ENCODE measurements around the gene MRFAP1L1. TPM values are rescaled to one million over a fixed set of nuclear protein-coding genes. Genes with fewer than 3 reads are reported as not detected.
"Not testable (repeated sequence)": the region's sequence is repeated elsewhere in the genome, so short reads cannot be mapped to it uniquely, and the experiment has no call there.

MRFAP1L1 gene
- 48.8 TPM for total RNA-seq
- long read RNA-seq, transcript MRFAP1L1-202 (1 exons, 2,127 nt) = minor isoform, 18 of 107 reads
- long read RNA-seq, transcript MRFAP1L1-201 (2 exons, 1,593 nt) = major isoform, 84 of 107 reads
- long read RNA-seq, partial matches to known transcripts = 0 of 107 reads
- long read RNA-seq, other reads (novel, unspliced or antisense) = 5 of 107 reads

DNA sequence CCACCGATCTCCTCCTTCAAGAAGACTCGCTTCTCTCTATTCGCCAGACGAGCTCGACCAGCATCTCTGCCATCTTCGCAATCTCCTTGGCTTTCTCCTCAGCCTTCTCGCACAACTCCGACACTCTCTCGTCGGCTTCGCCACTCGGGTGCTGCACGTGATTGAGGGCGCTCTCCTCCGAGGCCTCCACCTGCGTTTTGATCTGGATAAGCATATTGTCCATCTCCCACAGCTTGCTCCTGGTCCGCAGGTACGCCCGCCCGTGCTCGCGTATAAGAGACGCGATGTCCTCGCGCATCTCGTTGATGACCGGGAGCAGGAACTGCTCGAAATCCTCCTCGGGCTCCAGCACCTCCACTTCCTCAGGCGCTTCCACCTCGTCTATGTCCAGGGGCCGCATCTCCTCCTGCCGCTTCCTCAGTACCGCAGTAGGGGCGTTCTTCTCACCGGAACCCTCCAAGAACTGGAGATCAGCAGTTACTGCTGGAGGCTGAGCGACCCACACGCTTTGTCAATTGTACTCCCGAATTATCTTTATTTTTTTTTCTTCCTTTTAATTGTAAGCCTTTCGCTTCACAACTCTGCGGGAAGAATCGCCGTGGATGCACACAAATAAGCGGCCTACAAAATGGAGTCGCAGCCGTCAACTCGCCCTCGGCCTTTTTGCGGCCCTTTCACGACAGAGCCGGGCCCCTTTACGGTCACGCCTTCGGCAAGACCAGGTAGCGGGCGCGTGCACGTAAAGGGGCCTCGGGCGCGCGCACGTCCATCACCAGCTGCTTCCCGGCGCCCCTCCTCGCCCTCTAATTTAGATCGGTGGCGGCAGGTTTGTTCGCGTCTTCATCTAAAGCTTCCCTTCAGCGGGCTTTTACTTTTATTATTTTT is at the start of gene MRFAP1L1:
Gene MRFAP1L1, minus strand, starts transcription at position 636 of the 885 bp plus-strand sequence. Its CDS starts 236 bp downstream, at position 400.
- Histone ChIP-seq H3K27ac (peak within 1 kb of the TSS; percentile 82), H3K4me3 (peak within 1 kb of the TSS; percentile 89), H3K9me3 (no peaks in the 10 kb centered on the region), H3K4me1 (peaks cover 37% of the 10 kb centered on the region), H3K27me3 (ENCODE audit: low read depth) (no peaks in the 10 kb centered on the region), H3K36me3 (peaks cover 8% of the 10 kb centered on the region)
- no peak for TF ChIP-seq CTCF (IDR thresholded peaks at IDR 0.05)
- intact Hi-C loops (cut with DNase I) = loop anchor here (10.0 kb wide), 1 partner anchor 165 kb away; no protein-coding TSS in a partner anchor
- peak; percentile 98 for DNase-seq
- ATAC-seq = peak; percentile 96 to 99

DNA sequence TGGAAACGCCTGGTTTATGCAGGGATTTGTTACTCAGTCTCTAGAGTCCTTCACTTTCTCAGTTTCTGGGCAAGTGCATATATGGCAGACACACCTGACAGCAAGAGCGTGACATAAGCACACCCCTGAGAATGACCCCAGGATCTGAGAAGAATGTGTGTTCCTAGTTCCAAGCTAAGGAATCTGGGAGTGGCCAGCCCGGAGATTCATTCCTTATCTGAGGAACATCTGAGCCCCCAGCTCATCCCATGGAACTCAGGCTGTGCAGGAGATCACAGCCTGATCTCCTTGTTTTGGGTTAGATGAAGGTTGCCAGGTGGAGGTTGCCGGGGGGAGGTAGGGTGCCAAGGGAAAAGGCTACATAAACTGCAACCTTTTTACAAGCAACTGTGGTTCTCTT is 49.1 kb upstream of the MRFAP1L1 start:
- ATAC-seq (no peak), DNase-seq (peak; percentile 1)
- Histone ChIP-seq H3K4me3 (no peak overlapping the region), H3K27me3 (ENCODE audit: low read depth) (no peaks in the 10 kb centered on the region), H3K36me3 (no peaks in the 10 kb centered on the region), H3K27ac (no peak overlapping the region), H3K9me3 (no peaks in the 10 kb centered on the region), H3K4me1 (no peaks in the 10 kb centered on the region)
- TF ChIP-seq CTCF (IDR thresholded peaks at IDR 0.05) = no peak
- intact Hi-C loops (cut with DNase I) = no loop called here

- ATAC-seq; intact Hi-C loops (cut with DNase I); H3K4me1 ChIP-seq; H3K9me3 ChIP-seq; H3K27ac ChIP-seq; DNase-seq; H3K27me3 ChIP-seq (ENCODE audit: low read depth); H3K36me3 ChIP-seq; H3K4me3 ChIP-seq: not testable (repeated sequence)
Observed at GRCh38 chr4:6756345-6756744, 46.7 kb upstream of the MRFAP1L1 start.

GRCh38 chr4:6755088-6755753 is 45.6 kb upstream of the MRFAP1L1 start:
- Histone ChIP-seq H3K9me3 (no peaks in the 10 kb centered on the region), H3K27me3 (ENCODE audit: low read depth) (no peaks in the 10 kb centered on the region), H3K36me3 (no peaks in the 10 kb centered on the region), H3K27ac (no peak overlapping the region), H3K4me3 (no peak overlapping the region), H3K4me1 (peaks cover 15% of the 10 kb centered on the region)
- TF ChIP-seq CTCF (IDR thresholded peaks at IDR 0.05) = no peak
- DNase-seq = peak; percentile 18
- intact Hi-C loops (cut with DNase I) = no loop called here
- no peak for ATAC-seq

GRCh38 chr4:6754481-6755087 is 44.9 kb upstream of the MRFAP1L1 start:
- Histone ChIP-seq H3K9me3 (no peaks in the 10 kb centered on the region), H3K4me3 (no peak overlapping the region), H3K36me3 (no peaks in the 10 kb centered on the region), H3K27me3 (ENCODE audit: low read depth) (no peaks in the 10 kb centered on the region), H3K4me1 (peaks cover 21% of the 10 kb centered on the region), H3K27ac (no peak overlapping the region)
- intact Hi-C loops (cut with DNase I) = no loop called here
- no peak for TF ChIP-seq CTCF (IDR thresholded peaks at IDR 0.05)
- DNase-seq = no peak
- ATAC-seq = no peak
